ENCODE data around the gene OAF.
"Not testable (repeated sequence)": the region's sequence is repeated elsewhere in the genome, so short reads cannot be mapped to it uniquely, and the experiment has no call there.

Gene OAF

DNA sequence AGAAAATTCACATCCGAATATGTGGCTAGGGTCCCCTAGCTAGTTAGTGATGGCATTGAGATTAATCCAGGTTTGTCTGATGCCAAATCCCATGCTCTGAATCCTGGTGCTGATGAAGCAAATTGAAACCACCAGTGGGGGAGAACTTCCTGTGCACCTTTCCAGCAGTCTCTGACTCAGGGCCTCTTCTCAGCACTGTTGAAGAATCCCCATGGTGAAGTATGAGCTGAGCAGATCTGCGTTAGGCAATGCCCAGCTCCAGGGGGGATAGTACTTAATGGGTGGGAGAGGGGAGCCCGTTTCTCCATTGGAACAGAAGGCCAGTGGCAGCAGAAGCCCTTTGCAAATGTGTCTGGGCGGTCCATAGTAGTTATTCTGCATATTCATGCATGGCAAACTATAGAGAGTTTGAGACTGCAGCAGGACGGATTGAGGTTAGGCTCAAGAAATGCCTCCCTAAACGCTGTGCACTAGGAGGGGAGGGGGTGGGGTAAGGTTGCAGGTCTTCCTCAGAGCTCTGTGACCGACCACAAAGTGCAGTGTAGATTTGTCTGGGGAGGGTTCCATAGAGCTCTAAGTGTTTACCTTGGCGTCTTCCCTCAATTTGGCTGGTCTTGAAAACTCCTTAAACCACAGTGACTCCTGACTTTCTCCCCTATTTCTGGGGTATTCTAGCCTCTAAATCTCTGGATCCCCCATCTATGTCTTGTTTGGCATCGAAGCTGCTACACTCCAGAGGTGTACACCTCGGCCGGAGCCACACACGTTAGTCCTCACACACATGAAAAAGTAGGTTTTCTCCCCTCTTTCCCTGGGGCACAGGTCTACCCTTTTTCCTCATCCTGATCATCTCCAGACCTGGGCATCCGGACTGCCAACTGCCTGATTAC, 33.9 kb downstream of the OAF start:
- DNase-seq: no peak

DNA sequence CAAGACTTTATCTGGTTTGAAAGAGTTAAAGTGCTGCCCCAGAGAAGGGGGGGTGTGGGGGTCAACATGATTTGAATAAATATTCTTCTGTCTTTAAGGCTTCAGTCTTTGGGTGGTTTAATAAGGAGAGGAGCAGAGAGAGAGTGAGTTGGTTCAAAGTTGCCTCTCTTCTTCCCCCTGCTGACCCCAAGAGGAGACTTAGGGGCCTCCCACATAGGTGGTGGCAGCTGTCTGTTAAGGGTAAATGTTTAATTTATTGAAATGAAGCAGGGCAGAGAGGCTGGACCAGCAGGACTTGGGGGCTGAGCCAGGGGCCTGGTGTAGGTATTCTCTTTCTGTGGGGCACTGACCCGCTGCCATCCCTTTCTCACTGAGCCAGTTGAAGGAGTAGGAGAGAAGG, 34.6 kb downstream of the OAF start:
- DNase-seq: no peak

DNA sequence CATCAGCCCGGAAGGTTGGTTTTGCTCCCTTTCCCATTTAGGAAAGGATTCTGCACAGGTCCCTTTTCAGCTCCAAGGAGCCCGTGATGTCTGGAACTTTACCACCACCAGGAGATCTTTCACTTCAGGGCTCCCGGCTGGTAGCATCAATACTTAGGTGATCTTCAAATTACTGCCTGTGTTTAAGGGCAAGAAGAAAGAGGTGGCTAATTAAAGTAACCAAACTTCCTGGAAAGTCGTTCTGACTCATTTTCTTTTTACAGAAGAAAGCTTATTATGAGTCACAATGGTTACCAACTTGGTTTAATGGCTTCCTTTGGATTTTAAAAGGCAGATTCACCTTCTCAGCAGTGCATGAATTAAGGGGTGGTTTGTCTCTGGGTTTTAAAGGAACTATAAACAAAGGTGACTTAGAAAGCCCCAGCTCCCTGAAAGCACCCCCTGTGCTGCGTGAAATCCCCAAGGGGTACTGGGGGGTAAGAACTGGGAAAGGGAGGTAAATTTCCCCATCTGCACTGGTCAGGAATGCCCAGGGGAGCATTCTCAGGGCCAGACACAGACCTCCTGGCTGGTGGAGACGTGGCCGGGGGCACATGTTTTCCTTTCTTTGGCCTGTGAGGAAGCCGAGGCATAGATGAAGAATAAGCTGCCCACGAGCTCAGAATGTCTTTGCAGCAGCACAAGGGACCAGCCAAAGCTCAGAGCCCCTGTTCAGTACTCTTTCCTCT, 37.9 kb downstream of the OAF start:
- DNase-seq: no peak

DNA sequence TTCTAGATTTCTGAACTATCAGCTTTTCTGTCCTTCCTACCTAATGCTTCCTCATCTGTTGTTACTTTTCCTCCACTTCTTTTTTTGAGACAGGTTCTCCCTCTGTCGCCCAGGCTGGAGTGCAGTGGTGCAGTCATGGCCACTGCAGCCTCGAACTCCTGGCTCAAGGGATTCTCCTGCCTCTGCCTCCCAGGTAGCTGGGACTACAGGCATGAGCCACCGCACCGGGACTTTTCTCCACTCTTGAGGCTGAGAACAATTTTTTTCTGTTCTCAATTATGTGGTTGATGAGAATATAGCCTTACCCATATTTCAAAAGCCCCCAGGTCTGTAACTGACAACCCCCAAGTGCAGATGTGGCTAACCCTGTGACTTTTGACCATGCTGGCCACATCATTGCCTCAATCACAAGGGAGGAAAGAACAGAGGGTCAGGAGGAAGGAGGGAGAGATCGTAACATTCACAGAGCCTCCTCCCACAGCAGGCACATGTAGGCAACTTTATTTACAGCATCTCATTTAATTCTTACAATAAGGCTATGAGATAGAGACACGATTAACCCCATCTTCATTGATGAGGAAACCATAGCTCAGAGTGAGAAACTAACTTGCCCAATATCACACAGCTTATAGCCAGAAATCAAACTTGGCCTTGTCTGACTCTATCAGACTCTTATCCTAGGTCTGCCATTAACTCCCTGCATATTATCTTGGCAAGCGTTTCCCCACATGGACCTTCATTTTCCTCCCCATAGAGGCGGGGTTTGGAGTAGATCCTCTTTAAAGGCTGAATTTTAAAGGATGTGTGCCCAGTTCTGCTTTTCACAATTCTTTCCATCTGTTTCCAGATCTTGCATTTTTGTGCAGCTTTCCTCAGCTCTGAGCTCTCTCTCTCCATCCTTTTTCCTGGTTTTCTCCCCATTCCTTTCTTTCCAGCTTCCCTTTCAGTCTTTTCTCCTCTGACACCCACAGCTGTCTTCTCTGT, 38.7 kb downstream of the OAF start:
- no peak for DNase-seq

DNA sequence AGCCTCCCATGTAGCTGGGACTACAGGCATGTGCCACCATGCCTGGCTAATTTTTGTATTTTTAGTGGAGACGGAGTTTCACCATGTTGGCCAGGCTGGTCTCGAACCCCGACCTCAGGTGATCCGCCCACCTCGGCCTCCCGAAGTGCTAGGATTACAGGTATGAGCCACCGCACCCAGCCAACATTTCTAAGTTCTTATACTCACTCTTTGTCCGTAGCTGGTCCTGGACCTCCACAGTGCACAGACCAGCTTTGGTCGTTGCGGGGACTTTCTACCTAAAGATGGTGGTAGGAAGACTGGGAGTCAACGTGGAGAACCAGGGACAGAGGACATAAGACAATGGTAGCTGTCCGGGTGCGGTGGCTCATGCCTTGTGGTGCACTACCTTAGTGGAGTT, 42.5 kb downstream of the OAF start:
- not testable (repeated sequence) for DNase-seq

DNA sequence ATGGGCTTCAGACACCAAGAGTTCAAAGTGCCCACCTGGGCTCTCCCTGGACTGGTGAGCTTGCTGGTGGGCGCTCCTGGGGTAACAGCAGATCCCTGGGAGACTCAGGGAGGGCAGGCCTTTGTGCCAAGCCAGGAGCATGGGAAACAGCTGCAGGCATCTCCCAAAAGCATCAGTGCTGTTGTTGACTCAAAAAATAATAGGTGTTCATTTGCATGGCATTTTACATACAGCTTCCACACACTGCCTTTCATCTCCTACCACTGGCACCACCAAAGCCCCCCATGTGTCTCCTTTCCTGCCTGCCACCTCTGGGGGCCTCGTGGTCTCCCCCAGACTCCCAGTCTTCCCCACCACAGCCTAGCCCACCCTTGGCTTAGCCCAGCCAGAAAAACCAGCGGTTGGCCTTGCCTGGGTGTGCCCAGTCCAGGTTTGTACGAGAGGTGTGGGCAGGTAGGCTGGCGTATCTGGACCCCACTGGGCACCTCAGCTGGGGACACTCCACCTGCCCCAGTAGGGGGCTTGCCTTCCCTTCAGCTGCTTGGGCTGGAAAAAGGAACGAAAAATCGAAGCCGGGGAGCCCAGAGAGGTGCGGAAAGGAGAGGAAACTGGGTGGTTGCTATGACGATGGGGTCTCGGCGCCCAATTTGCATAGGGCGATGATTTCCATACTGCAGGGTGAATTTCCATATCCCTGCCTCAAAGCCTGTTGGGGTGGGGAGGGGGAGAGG, 44.1 kb downstream of the OAF start:
- no peak for DNase-seq

DNA sequence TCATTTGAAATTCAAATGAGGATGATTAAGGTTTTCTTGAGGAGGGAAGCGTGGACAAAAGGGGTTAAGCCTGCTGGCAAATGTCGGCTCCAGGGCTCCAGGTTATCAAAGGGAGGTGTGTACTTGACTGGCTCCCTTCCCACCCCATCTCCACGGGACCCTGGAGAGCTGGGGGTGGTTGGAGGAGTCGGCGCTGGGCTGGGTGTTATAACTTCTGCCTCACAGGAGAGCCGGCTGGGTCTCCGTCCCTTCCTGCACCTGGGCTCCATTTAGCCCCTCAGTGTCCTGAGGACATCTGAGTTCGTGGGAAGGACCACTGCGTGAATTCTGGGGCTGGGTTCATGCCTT, 44.7 kb downstream of the OAF start:
- DNase-seq: no peak

DNA sequence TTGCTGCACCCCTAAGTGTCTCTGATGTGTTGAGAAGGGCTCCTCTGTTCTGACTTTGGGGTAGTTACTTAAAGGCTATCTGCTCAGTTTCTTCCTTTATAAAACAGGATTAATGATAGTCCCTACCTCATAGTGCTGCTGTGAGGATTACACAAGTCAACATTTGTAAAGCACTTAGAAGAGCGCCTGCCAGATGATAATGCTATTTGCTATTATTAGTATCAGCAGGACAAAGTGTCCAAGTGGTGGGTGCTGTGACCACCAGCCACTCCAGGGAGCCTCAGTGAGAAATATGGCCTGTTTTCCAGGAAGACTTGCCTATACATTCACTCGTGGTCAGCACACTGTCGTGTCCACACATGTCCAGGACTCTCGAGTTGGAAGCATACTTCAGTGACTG, 45.3 kb downstream of the OAF start:
- DNase-seq: no peak

DNA sequence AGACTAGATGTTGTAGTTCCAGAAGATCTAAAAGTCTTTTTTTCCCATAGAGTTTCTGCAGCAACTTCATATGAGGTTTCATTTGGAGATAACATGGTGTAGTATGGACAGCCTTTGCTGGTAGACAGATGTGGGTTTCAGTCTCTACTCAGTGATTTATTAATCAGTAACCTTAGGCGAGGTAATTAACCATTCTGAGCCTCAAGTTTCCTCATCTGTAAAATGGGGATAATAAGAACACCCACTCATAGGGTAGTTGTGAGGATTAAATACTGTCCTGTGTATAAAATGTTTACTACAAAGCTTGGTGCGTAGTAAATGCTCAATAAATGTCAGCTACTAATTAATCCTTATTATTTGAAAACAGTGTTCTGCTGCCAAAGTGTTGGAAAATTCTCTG, 45.9 kb downstream of the OAF start:
- no peak for DNase-seq

DNA sequence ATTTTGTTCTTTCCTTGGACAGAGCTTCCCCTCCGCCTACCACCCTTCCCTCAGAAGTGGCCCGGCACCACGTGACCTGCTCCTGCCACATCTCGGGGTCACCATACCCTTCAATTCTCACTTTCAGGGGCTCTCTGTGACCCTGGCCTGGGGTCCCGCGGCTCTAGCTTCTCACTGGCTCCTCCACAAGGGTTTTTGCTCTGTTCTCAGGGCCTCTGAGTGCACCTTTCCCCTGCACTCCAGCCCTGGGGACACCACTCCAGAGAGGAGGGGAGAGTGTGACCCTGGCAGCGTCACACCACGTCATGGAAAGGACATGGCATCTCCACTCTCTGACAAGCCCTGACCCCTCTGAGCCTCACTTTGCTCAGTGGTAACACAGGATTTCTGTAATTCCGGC, 46.5 kb downstream of the OAF start:
- DNase-seq: no peak

DNA sequence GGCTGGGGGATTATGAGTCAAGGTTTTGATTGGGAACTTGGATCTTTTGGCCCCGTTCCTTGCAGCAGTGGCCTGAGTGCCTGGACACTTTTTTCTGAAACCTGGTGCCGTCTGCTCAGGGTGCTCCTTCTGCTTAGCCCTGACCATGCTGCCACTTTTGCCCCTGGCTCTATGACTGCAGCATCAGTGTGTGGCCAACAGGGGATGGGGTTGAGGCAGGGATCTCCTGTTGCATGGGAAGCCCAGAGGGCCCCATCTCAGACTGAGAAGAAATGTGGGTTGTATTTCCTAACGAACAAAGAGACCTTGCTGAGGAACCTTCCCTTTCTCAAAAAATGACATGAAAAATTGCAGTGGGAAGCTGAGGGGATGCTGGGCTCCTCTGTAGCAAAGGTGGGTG, 47.8 kb downstream of the OAF start:
- no peak for DNase-seq

DNA sequence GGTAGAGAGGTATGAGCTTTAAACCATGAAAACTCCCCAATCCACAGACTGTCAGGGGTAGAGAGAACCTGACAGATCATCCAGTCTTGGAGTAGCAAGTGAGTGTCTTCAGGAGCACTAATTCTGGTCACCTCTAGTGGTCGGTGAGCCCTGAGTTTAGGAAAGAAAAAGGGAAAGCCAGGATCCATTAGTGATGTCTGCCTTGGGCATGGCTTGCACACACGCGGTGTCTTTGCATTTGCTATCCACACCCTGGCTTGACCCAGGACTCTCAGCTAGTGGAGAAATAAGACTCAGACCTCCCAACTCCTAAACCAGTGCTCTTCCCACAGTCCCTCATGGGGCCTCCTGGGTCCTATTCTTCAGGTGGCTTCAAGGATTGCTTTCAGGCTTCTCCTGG, 48.4 kb downstream of the OAF start:
- DNase-seq: no peak

DNA sequence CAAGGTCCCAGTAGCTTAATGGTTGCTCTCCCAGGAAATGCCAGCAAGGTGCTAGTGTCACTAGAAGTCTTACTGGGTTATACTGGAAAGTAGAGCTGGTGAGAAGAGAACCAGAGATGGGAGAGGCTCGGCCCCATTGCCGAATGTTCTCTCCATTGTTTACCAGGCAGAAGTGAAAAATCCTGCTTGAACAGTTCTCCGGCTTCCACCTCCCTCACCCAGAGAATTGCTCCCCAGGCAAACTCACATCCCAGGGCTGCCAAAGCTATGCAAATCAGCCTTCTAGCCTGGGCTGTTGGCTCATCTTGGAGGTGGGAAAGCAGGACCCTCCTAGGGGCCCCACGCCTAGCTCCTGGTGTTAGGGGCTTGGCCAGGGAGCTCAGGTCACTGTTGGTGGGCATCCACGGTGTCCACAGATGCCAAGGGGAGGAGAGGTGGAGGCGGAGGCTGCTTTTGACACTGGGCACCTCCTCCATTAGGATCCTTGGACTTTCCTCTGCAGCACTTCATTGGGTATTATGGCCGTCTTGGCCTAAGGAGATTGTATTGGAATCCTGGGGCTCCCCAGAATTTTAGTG, 49.2 kb downstream of the OAF start:
- DNase-seq: no peak

DNA sequence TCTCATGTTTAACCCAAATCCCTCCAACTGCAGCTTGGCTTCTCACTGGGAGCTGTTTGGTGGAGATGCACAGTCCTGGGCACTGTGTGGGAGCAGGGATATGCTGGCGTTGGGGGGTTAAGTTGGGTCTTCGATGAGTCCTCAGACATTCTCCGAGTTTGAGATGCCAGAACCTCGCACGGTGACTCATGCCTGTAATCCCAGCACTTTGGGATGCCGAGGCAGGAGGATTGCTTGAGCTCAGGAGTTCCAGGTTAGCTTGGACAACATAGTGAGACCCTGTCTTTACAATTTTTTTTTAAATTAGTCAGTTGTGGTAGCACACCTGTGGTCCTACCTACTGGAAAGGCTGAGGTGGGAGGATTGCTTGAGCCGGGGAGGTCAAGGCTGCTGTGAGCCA, 49.8 kb downstream of the OAF start:
- no peak for DNase-seq

DNA sequence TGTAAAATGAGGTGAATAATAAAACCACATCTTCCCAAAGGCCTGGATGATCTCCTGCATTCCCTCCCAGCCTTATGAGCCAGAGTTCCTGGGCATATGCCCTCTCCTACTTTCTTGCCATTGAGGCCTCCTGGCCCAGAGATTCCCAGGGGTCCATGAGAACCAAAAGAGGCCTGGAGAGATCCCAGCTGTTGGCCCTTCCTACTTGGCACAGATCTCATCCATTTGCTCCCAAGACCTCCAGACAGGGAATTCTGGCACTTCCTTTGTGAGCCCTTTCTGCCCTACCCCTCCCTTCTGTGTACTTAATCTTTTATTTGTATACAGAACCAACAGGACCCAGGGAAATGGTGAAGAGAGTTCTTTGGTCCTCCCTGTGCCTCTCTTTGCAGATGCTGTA, 50.5 kb downstream of the OAF start:
- DNase-seq: no peak

DNA sequence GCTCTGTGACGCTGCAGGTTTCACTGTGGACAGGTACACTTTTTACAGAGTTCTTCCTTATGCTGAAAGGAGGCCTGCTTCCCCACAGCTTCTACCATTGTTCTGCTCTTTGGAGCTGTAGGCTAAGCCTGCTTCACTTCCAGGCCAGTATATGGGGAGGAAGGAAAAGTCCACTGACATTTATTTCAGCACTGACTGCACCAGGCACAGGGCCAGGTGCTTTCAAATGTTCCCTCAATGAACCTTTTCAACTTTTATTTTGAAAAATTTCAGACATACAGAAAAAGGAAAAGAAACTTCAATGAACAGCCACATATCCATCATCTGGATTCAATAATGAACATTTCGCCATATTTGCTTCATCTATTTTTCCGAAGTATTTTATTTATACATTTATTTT, 51.1 kb downstream of the OAF start:
- DNase-seq: no peak

DNA sequence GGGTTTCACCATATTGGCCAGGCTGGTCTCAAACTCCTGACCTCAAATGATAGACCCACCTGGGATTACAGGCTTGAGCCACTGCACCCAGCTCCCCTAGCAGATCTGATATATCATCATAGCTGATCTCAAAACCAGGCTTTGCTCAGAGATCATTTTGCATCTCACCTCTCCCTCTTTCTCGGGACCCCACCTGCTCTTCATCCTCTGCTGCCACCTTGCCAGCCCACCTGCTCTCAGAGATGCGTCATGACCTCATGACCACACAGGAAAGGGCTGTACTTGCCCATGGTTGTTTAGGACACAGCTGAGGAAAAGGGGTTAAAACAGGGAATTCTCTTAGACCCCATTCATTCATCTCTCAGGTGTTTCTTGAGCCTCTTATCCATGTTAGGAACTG, 56.5 kb downstream of the OAF start:
- DNase-seq: no peak

DNA sequence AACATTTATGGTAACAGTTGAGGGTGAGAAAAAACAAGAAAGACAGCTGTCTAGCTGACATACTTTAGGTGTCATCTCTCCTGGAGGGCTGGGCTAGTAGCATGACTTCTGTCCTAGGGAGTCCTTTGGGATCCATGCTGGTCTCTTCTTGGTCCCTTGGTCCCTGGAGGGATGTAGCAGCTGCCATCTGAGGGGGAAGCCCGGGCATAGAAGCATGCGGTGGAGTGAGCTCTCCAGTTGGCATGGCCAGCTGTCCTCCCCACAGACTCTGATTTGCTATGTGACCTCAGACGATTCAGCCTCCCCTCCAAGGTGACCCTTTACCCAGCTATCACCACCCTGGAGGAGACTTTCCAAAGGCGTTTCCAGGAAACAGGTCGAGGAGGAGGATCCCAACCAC, 57.9 kb downstream of the OAF start:
- no peak for DNase-seq

DNA sequence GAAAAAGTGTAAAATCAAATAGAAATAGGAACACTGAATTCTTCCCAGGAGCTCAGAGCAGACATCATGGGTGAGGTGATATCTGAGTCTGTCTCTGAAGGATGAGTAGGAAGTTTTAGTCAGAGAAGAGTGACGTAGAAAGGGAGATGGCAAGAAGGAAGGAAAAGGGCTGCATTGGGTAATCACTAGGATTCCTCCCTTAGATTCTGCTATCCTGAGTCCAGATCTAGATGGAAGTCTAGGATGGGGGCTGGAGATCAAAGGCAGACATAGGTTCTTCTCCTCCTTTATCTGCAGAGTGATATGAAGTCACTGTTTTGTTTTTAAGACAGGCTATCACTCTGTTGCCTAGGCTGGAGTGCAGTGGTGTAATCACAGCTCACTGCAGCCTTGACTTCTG, 59.6 kb downstream of the OAF start:
- no peak for DNase-seq

DNA sequence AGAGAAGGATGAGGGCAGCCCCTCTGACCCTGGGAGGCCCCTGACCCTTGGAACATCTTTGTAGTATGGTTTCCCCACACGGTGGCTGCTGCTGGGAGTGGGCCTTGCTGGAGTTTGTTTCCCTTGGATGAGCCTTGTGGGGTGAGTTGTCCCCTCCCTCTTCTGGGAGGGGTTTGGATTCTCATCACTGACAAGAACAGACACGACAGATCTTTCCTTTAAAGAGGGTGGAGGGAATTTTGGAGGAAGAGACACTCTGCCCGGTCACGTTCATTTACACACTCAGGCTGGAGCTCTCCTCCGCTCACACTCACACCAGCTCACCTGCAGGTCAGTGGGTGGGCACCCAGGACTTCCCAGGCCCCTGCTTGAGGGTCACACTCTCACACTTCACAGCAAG, 60.8 kb downstream of the OAF start:
- DNase-seq: no peak

DNA sequence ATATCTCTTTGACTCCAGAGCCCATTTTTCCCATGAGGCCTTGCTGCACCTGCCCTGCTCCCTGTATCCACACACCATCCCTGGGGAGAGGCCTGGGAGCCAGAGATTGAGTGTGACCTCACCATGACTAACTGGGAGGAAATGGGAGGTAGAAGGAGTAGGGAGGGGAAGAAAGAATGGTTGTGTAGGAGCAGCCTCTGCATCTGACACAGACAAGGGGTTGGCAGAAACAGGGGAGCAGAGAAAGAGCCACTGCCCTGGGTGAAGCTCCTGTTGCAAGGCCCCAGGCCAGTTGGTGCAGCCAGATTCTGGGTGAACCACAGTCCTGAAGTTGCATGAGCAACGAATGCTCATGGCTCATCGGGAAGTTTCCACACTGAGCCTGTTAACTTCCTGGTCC, 61.5 kb downstream of the OAF start:
- DNase-seq: no peak

DNA sequence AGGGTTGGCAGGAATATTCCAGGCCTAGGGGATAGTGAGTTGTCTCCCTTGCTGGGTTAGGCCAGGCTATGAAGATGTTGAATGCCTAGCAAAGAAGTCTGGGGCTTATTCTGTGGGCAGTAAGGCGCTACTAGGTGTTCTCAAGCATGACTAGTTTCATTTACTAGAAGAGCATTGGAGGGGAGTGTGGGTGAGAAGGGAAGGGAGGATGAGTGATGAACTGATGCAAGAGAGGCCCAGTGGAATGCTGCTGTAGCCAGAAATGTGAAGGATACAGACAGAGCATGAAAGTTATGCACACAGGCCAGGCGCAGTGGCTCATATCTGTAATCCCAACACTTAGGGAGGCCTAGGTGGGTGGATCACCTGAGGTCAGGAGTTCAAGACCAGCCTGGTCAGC, 62.6 kb downstream of the OAF start:
- DNase-seq: no peak
